ENCODE measurements around the gene CPEB4.

The CPEB4 gene

DNA sequence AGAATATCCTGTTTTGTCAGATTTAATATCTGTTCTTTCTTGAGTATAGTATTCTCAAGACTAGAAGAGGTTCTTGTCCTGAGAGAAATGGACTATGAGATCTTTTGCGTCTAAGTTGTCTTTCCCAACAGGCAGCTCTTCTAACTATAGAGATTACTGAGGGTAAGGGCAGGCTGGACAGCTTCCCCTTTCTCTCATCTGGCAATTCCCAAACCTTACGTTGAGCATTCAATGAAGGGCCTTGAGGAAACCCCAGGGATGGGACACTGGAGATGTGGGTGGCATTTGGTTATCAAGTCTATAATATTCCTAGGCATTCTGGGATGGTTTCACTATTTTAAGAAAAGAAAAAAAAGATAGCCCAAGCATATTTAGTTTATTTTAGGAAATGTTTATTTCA lies 72.8 kb downstream of the CPEB4 start:
- H3K27me3 ChIP-seq (ENCODE audit: insufficient read depth, poor library complexity, severe bottlenecking), result no peaks in the 10 kb centered on the region
- TF ChIP-seq SPI1 (IDR thresholded peaks at IDR 0.05; ENCODE audit: borderline replicate concordance, low read depth) (no peak), GABPA (IDR thresholded peaks at IDR 0.05; ENCODE audit: low read depth) (no peak), POLR2AphosphoS5 (IDR thresholded peaks at IDR 0.05; ENCODE audit: low read depth) (no peak)
- TF ChIP-seq, protein P1, sequence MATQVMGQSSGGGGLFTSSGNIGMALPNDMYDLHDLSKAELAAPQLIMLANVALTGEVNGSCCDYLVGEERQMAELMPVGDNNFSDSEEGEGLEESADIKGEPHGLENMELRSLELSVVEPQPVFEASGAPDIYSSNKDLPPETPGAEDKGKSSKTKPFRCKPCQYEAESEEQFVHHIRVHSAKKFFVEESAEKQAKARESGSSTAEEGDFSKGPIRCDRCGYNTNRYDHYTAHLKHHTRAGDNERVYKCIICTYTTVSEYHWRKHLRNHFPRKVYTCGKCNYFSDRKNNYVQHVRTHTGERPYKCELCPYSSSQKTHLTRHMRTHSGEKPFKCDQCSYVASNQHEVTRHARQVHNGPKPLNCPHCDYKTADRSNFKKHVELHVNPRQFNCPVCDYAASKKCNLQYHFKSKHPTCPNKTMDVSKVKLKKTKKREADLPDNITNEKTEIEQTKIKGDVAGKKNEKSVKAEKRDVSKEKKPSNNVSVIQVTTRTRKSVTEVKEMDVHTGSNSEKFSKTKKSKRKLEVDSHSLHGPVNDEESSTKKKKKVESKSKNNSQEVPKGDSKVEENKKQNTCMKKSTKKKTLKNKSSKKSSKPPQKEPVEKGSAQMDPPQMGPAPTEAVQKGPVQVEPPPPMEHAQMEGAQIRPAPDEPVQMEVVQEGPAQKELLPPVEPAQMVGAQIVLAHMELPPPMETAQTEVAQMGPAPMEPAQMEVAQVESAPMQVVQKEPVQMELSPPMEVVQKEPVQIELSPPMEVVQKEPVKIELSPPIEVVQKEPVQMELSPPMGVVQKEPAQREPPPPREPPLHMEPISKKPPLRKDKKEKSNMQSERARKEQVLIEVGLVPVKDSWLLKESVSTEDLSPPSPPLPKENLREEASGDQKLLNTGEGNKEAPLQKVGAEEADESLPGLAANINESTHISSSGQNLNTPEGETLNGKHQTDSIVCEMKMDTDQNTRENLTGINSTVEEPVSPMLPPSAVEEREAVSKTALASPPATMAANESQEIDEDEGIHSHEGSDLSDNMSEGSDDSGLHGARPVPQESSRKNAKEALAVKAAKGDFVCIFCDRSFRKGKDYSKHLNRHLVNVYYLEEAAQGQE (IDR thresholded peaks at IDR 0.05; ENCODE audit: insufficient replicate concordance, low read depth), result no peak
- TF ChIP-seq, protein P2, sequence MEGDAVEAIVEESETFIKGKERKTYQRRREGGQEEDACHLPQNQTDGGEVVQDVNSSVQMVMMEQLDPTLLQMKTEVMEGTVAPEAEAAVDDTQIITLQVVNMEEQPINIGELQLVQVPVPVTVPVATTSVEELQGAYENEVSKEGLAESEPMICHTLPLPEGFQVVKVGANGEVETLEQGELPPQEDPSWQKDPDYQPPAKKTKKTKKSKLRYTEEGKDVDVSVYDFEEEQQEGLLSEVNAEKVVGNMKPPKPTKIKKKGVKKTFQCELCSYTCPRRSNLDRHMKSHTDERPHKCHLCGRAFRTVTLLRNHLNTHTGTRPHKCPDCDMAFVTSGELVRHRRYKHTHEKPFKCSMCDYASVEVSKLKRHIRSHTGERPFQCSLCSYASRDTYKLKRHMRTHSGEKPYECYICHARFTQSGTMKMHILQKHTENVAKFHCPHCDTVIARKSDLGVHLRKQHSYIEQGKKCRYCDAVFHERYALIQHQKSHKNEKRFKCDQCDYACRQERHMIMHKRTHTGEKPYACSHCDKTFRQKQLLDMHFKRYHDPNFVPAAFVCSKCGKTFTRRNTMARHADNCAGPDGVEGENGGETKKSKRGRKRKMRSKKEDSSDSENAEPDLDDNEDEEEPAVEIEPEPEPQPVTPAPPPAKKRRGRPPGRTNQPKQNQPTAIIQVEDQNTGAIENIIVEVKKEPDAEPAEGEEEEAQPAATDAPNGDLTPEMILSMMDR (IDR thresholded peaks at IDR 0.05; ENCODE audit: insufficient read depth, low read length), result no peak
- H3K27ac ChIP-seq (replicated peaks), result no peak overlapping the region
- H3K4me3 ChIP-seq (replicated peaks; ENCODE audit: insufficient read depth, low read length), result no peak overlapping the region
- DNase-seq (ENCODE audit: low read depth in 1 of 2, low spot score in 1 of 2), result no peak

DNA sequence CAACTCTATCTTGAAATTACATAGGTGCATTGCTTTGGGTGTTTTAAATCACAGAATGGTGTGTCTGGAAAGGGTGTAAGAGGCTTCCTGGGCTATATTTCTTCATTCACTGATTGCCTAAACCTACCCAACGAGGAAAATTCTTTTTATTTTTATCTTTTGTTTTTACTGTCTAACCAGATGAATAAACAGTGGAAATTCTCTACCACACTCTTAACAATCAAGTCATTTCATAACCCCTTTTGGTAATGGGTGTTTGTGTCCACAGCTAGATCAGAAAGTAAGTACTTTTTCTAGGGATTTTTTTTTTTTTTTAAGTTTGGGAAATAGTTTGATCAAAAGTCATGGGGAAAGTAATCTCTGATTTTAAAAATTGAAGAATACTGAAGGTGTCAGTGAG lies 73.3 kb downstream of the CPEB4 start:
- TF ChIP-seq POLR2AphosphoS5 (IDR thresholded peaks at IDR 0.05; ENCODE audit: low read depth), result no peak
- TF ChIP-seq, protein P1 (IDR thresholded peaks at IDR 0.05; ENCODE audit: insufficient replicate concordance, low read depth), result no peak
- TF ChIP-seq, protein P2 (IDR thresholded peaks at IDR 0.05; ENCODE audit: insufficient read depth, low read length), result no peak
- TF ChIP-seq SPI1 (IDR thresholded peaks at IDR 0.05; ENCODE audit: borderline replicate concordance, low read depth), result no peak
- no peak for TF ChIP-seq GABPA (IDR thresholded peaks at IDR 0.05; ENCODE audit: low read depth)
- no peak overlapping the region for H3K27ac ChIP-seq (replicated peaks)
- DNase-seq (ENCODE audit: low read depth in 1 of 2, low spot score in 1 of 2), result no peak
- no peak overlapping the region for H3K4me3 ChIP-seq (replicated peaks; ENCODE audit: insufficient read depth, low read length)
- H3K27me3 ChIP-seq (ENCODE audit: insufficient read depth, poor library complexity, severe bottlenecking), result no peaks in the 10 kb centered on the region

DNA sequence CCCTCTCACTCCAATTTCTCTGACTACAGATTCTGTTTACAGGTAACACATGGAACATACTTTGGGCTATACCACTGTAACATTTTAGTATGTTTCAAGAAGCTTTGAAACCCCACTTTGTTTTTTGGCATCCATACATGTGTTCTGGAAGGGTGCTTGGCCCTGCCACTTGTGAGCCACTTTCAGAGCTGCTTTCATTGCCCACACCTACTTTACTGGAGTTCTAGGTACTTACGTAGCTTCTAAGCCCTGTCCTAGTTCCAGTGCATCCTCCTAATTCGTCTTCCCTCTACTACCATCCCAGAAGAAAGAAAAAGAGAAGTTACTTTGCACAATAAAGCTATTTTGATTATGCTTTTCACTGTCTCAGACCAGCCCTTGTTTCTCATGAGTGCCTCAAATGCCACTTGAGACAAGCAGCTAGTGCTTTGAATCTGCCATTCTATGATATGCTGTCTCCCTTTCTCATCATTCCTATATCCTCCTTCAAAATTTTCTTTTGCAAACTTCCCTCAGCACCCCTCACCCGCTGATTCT lies 74.4 kb downstream of the CPEB4 start:
- no peak for DNase-seq (ENCODE audit: low read depth in 1 of 2, low spot score in 1 of 2)
- no peak overlapping the region for H3K4me3 ChIP-seq (replicated peaks; ENCODE audit: insufficient read depth, low read length)
- TF ChIP-seq SPI1 (IDR thresholded peaks at IDR 0.05; ENCODE audit: borderline replicate concordance, low read depth) (no peak), GABPA (IDR thresholded peaks at IDR 0.05; ENCODE audit: low read depth) (no peak), POLR2AphosphoS5 (IDR thresholded peaks at IDR 0.05; ENCODE audit: low read depth) (no peak)
- TF ChIP-seq, protein P1 (IDR thresholded peaks at IDR 0.05; ENCODE audit: insufficient replicate concordance, low read depth), result no peak
- TF ChIP-seq, protein P2 (IDR thresholded peaks at IDR 0.05; ENCODE audit: insufficient read depth, low read length), result no peak
- no peak overlapping the region for H3K27ac ChIP-seq (replicated peaks)
- H3K27me3 ChIP-seq (ENCODE audit: insufficient read depth, poor library complexity, severe bottlenecking), result no peaks in the 10 kb centered on the region

Measured in HL-60 (cell line).